Measurements from ENCODE around the gene RSRP1. TPM values are rescaled to one million over a fixed set of nuclear protein-coding genes. Genes with fewer than 3 reads are reported as not detected.
A peak's percentile ranks its signal among the peaks of the same experiment; 100 is the strongest.
"Not testable (repeated sequence)": the region's sequence is repeated elsewhere in the genome, so short reads cannot be mapped to it uniquely, and the experiment has no call there.

RSRP1 gene
- total and polyA plus RNA-seq, 2 experiments from 2014 or later = 91.4 to 93.7 TPM

DNA sequence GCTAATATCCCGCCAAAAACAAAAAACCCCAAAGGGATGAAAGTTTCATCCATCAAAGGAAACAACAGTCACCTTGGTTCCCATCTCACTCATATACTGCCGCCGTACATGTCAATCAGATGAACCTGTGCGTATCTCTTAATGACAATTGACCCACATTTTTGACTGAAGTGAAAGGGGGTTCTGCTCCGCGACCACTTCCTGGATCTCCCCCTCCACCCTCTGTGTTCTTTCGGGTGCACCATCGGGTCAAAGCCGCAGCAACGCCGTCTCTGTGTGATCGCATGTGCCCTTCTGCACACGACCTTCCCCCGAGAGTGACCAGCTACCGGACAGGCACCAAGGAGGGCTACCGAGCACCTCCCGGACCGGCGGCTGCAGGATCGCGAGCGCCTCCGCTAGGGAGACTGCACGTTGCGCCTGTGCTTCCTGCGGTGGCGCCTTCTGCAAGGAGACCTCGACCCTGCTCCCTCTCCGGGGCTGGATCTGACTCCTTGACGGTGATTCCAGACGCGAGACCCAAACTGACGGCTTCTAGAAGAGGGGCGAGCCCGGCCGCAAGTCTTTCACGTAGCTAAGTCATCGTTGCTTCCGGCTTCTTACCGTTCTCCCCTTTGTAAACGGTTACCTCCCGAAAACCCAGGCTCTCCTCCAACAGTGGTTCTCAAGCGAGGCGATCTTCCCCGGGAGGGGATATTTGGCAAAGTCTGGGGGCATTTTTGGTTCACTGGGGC, 19.5 kb upstream of the RSRP1 start:
- not testable (repeated sequence) for H3K27me3 Mint-ChIP-seq (ENCODE audit: insufficient read depth, low read depth, poor library complexity); H4K20me1 ChIP-seq (replicated peaks; ENCODE audit: insufficient read depth); H2AFZ ChIP-seq; H3K4me1 ChIP-seq (ENCODE audit: insufficient read depth); DNase-seq (ENCODE audit: low spot score); H3K9me3 Mint-ChIP-seq; H3K79me2 ChIP-seq (replicated peaks; ENCODE audit: insufficient read depth); H3K27me3 ChIP-seq (ENCODE audit: insufficient read depth); H3F3A ChIP-seq (replicated peaks; ENCODE audit: low read depth); H3K27ac ChIP-seq (ENCODE audit: low read depth); H3K27ac Mint-ChIP-seq; H3K9me2 ChIP-seq (ENCODE audit: insufficient read depth); H3K36me3 ChIP-seq (ENCODE audit: insufficient read depth)
- TF ChIP-seq, protein P1, sequence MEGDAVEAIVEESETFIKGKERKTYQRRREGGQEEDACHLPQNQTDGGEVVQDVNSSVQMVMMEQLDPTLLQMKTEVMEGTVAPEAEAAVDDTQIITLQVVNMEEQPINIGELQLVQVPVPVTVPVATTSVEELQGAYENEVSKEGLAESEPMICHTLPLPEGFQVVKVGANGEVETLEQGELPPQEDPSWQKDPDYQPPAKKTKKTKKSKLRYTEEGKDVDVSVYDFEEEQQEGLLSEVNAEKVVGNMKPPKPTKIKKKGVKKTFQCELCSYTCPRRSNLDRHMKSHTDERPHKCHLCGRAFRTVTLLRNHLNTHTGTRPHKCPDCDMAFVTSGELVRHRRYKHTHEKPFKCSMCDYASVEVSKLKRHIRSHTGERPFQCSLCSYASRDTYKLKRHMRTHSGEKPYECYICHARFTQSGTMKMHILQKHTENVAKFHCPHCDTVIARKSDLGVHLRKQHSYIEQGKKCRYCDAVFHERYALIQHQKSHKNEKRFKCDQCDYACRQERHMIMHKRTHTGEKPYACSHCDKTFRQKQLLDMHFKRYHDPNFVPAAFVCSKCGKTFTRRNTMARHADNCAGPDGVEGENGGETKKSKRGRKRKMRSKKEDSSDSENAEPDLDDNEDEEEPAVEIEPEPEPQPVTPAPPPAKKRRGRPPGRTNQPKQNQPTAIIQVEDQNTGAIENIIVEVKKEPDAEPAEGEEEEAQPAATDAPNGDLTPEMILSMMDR (conservative IDR thresholded peaks at IDR 0.05; ENCODE audit: low read depth in 2 of 2) = 0 out of 4 replicates have a peak, but pooled peaks of 1 of the 2 experiments have one; percentile 10
- peak overlapping the region; percentile 89 for H3K4me3 Mint-ChIP-seq
- peak overlapping the region; percentile 52 for H3K4me3 ChIP-seq
- H3K4me2 ChIP-seq = peak overlapping the region; percentile 74
- H3K36me3 Mint-ChIP-seq (ENCODE audit: low read depth) = peaks cover 13% of the 10 kb centered on the region
- ATAC-seq = peak; percentile 73
- peaks cover 12% of the 10 kb centered on the region; the same call in 2 of the 3 replicates for H3K4me1 Mint-ChIP-seq

DNA sequence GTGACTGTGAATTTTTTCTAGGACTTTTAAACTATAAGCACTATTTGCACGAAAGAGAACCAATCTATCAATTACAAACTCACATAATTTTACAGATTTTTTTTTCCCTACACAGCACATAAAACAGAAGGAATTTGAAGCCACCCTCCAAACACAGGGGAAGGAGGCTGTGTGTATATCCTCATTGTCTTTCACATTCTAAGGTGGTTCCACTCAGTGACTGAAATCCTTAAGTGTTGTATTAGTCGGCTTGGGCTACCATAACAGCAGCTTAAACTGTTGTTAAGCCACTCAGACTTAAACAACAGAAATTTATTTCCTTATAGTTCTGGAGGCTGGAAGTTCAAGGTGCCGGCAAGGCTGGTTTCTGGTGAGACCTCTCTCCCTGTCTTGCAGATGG, 13.1 kb upstream of the RSRP1 start:
- not testable (repeated sequence) for H3K4me1 ChIP-seq (ENCODE audit: insufficient read depth); H3K4me3 Mint-ChIP-seq; H3K9me3 Mint-ChIP-seq; H3K36me3 ChIP-seq (ENCODE audit: insufficient read depth); H3K4me2 ChIP-seq; H2AFZ ChIP-seq; H3K4me3 ChIP-seq; H3K27me3 Mint-ChIP-seq (ENCODE audit: insufficient read depth, low read depth, poor library complexity); H3K27ac Mint-ChIP-seq; H3F3A ChIP-seq (replicated peaks; ENCODE audit: low read depth); H3K9me2 ChIP-seq (ENCODE audit: insufficient read depth); H3K27me3 ChIP-seq (ENCODE audit: insufficient read depth); DNase-seq (ENCODE audit: low spot score); ATAC-seq; H3K27ac ChIP-seq (ENCODE audit: low read depth); H4K20me1 ChIP-seq (replicated peaks; ENCODE audit: insufficient read depth)
- H3K79me2 ChIP-seq (replicated peaks; ENCODE audit: insufficient read depth) = peaks cover 15% of the 10 kb centered on the region; the same call in 1 of the 2 replicates
- H3K36me3 Mint-ChIP-seq (ENCODE audit: low read depth) = peaks cover 13% of the 10 kb centered on the region
- peaks cover 18% of the 10 kb centered on the region; the same call in 2 of the 3 replicates for H3K4me1 Mint-ChIP-seq

DNA sequence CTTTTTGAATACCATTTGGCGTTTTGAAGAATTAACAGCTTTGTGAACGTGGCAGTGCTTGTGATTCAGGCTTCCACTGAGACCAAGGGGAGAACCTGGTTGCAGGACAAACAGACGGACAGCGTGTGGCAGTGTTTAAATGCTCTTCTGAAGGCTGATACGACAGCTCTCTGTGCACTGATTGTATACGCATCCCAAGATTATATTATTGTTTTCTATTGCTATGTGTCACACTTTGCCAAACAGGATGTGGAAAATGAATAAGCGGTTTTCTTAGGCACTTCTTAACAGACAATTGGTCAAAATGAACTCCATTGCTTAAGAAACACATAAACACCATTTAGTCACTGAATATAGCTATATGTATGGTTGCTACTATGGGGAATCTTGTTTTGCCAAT, 12.6 kb upstream of the RSRP1 start:
- DNase-seq (ENCODE audit: low spot score); H3K27ac ChIP-seq (ENCODE audit: low read depth); ATAC-seq; H3K9me2 ChIP-seq (ENCODE audit: insufficient read depth); H3K27me3 Mint-ChIP-seq (ENCODE audit: insufficient read depth, low read depth, poor library complexity); H3F3A ChIP-seq (replicated peaks; ENCODE audit: low read depth); H3K36me3 ChIP-seq (ENCODE audit: insufficient read depth); H3K9me3 Mint-ChIP-seq; H3K4me1 ChIP-seq (ENCODE audit: insufficient read depth); H3K27me3 ChIP-seq (ENCODE audit: insufficient read depth); H3K4me3 Mint-ChIP-seq; H2AFZ ChIP-seq; H4K20me1 ChIP-seq (replicated peaks; ENCODE audit: insufficient read depth); H3K4me2 ChIP-seq; H3K4me3 ChIP-seq; H3K27ac Mint-ChIP-seq: not testable (repeated sequence)
- peaks cover 18% of the 10 kb centered on the region; the same call in 2 of the 3 replicates for H3K4me1 Mint-ChIP-seq
- peaks cover 15% of the 10 kb centered on the region; the same call in 1 of the 2 replicates for H3K79me2 ChIP-seq (replicated peaks; ENCODE audit: insufficient read depth)
- TF ChIP-seq, protein P1 (conservative IDR thresholded peaks at IDR 0.05; ENCODE audit: low read depth in 2 of 2) = peak in 1 of 2 experiments; percentile 24; a peak in 2 of 4 replicates
- peaks cover 13% of the 10 kb centered on the region for H3K36me3 Mint-ChIP-seq (ENCODE audit: low read depth)
